ENCODE data around the gene PDE4B.

- TF ChIP-seq, protein P1, sequence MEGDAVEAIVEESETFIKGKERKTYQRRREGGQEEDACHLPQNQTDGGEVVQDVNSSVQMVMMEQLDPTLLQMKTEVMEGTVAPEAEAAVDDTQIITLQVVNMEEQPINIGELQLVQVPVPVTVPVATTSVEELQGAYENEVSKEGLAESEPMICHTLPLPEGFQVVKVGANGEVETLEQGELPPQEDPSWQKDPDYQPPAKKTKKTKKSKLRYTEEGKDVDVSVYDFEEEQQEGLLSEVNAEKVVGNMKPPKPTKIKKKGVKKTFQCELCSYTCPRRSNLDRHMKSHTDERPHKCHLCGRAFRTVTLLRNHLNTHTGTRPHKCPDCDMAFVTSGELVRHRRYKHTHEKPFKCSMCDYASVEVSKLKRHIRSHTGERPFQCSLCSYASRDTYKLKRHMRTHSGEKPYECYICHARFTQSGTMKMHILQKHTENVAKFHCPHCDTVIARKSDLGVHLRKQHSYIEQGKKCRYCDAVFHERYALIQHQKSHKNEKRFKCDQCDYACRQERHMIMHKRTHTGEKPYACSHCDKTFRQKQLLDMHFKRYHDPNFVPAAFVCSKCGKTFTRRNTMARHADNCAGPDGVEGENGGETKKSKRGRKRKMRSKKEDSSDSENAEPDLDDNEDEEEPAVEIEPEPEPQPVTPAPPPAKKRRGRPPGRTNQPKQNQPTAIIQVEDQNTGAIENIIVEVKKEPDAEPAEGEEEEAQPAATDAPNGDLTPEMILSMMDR (IDR thresholded peaks at IDR 0.05): no peak
- TF ChIP-seq POLR2A (IDR thresholded peaks at IDR 0.05) (no peak), EP300 (IDR thresholded peaks at IDR 0.05) (no peak)
Measured at GRCh38 chr1:66284746-66285145, 492.1 kb downstream of the PDE4B start.
